Endothelial cell of umbilical vein (primary cell): Measurements from ENCODE around the gene GSG1L. TPM values are rescaled to one million over a fixed set of nuclear protein-coding genes. Genes with fewer than 3 reads are reported as not detected.

ENCODE experiments used
- BruUV-seq: library from RNA; stranded (reverse); fragments of 400-500 nt; replicated peaks from 2 replicates; lab custom pipeline; 2021; lab: Mats Ljungman, UMichigan
- CTCF ChIA-PET: fragments of 300-600, 350-600 bp; sonication (Branson Sonifier 250); formaldehyde crosslinking; loops from one replicate; lab custom pipeline; 2021; ENCODE audit warnings: antibody characterized with exemption, inconsistent platforms; lab: Charles Lee
- POLR2A ChIA-PET: fragments of 300-600, 350-600 bp; sonication (Branson Sonifier 250); formaldehyde crosslinking; loops from one replicate; lab custom pipeline; 2021; ENCODE audit warnings: antibody characterized with exemption, inconsistent platforms; lab: Charles Lee
- DNase-seq: peaks from one replicate; pipeline ENCODE4 v3.0.0-alpha.2; 2011; ENCODE audit warnings: low read depth, low spot score
- FAIRE-seq: peaks from 2 replicates; lab custom pipeline; 2011; peaks lifted over from hg19 to GRCh38; lab: Jason Lieb, UNC
- H2AFZ ChIP-seq: 2 replicates; pipeline ENCODE4 v1.6.0; 2012; ENCODE audit warnings: low read depth, low read length, control low read depth, inconsistent platforms
- H3K27ac ChIP-seq: 2 replicates; pipeline ENCODE4 v1.5.1; 2011; ENCODE audit warnings: low read depth, mild to moderate bottlenecking, control low read depth, low read length, moderate library complexity; ENCODE audit not compliant: insufficient read depth
- H3K27me3 ChIP-seq, 2 experiments: 2 replicates each; pipeline versions ENCODE4 v1.6.0 to v1.6.1; 2011; ENCODE audit warnings: low read length in 2 of 2, mixed read lengths in 1 of 2; ENCODE audit not compliant: control insufficient read depth in 2 of 2, insufficient read depth in 2 of 2
- H3K36me3 ChIP-seq, 2 experiments: 2 replicates in 1 of 2; 3 replicates in 1 of 2; pipeline ENCODE4 v1.5.1; 2011; ENCODE audit warnings: low read length in 2 of 2, mild to moderate bottlenecking in 1 of 2, moderate library complexity in 1 of 2; ENCODE audit not compliant: control insufficient read depth in 2 of 2, insufficient read depth in 2 of 2; ENCODE audit errors: extremely low read depth in 1 of 2
- H3K4me1 ChIP-seq: 3 replicates; pipeline ENCODE4 v1.5.1; 2011; ENCODE audit warnings: mild to moderate bottlenecking, low read length; ENCODE audit not compliant: control insufficient read depth, insufficient read depth; ENCODE audit errors: extremely low read depth
- H3K4me2 ChIP-seq: 2 replicates; pipeline ENCODE4 v1.6.1; 2011; ENCODE audit warnings: low read length, control low read depth, mixed read lengths; ENCODE audit not compliant: insufficient read depth
- H3K4me3 ChIP-seq, 3 experiments: fragments of 200-600 bp in 1 of 3; sonication (generic), shearing (Covaris generic) in 1 of 3; replicated peaks in 1 of 3; 2 replicates each; pipeline ENCODE4 v1.5.1; 2011 to 2016; ENCODE audit warnings: control low read depth in 3 of 3, low read length in 3 of 3, mild to moderate bottlenecking in 2 of 3, inconsistent platforms in 1 of 3, low read depth in 1 of 3, moderate library complexity in 1 of 3; ENCODE audit not compliant: insufficient read depth in 1 of 3
- H3K79me2 ChIP-seq: 2 replicates; pipeline ENCODE4 v1.6.0; 2012; ENCODE audit warnings: low read length, inconsistent platforms; ENCODE audit not compliant: control insufficient read depth, insufficient read depth
- H3K9ac ChIP-seq: replicated peaks from 2 replicates; pipeline ENCODE3; 2011; ENCODE audit warnings: low read length, control low read depth; ENCODE audit not compliant: insufficient read depth; ENCODE audit errors: extremely low read depth
- H3K9me1 ChIP-seq: replicated peaks from 3 replicates; pipeline ENCODE4 v1.6.0; 2011; ENCODE audit warnings: mild to moderate bottlenecking, low read length; ENCODE audit not compliant: control insufficient read depth, insufficient read depth; ENCODE audit errors: extremely low read depth
- H3K9me3 ChIP-seq: replicated peaks from 2 replicates; pipeline ENCODE4 v1.5.1; 2012; ENCODE audit warnings: low read length, inconsistent platforms; ENCODE audit not compliant: control insufficient read depth, insufficient read depth
- H4K20me1 ChIP-seq: replicated peaks from 2 replicates; pipeline ENCODE3; 2011; ENCODE audit warnings: mild to moderate bottlenecking, low read length; ENCODE audit not compliant: control insufficient read depth, insufficient read depth; ENCODE audit errors: extremely low read depth
- EZH2 ChIP-seq: IDR thresholded peaks from 2 replicates; pipeline ENCODE4 v1.6.1; 2012; ENCODE audit warnings: borderline replicate concordance, low read depth, mild to moderate bottlenecking, moderate library complexity, low read length, inconsistent platforms; ENCODE audit not compliant: severe bottlenecking
- FOS ChIP-seq: IDR thresholded peaks from 2 replicates; pipeline ENCODE4 v1.6.1; 2011; ENCODE audit warnings: mild to moderate bottlenecking, low read length, moderate library complexity, borderline replicate concordance; ENCODE audit not compliant: insufficient read depth
- GATA2 ChIP-seq: IDR thresholded peaks from 2 replicates; pipeline ENCODE4 v1.7.0; 2011; ENCODE audit warnings: low read depth, mild to moderate bottlenecking, moderate library complexity, mixed read lengths, low read length; ENCODE audit not compliant: insufficient read length, insufficient read depth
- JUN ChIP-seq: IDR thresholded peaks from 2 replicates; pipeline ENCODE4 v1.6.1; 2011; ENCODE audit warnings: borderline replicate concordance, low read depth; ENCODE audit not compliant: insufficient read length, insufficient read depth
- MYC ChIP-seq: IDR thresholded peaks from one replicate; pipeline ENCODE4 v1.6.1; 2011; ENCODE audit warnings: mild to moderate bottlenecking, low read depth, low read length
- POLR2A ChIP-seq: IDR thresholded peaks from 2 replicates; pipeline ENCODE4 v1.6.1; 2012; ENCODE audit warnings: low read depth, mild to moderate bottlenecking, control low read depth, low read length
- POLR2AphosphoS5 ChIP-seq: IDR thresholded peaks from 2 replicates; pipeline ENCODE4 v1.6.1; 2012; ENCODE audit warnings: low read depth, mild to moderate bottlenecking, control low read depth, low read length, moderate library complexity; ENCODE audit not compliant: insufficient read depth
- dilution Hi-C: fragments of 300-500 bp; cut with MboI; formaldehyde crosslinking; loops from one replicate; pipeline ENCODE4 v1.15.0; 2019; ENCODE audit warnings: low sequenced_read_pairs; ENCODE audit not compliant: extremely low pct_ligation_motif_present
- intact Hi-C: fragments of 100-400 bp; cut with micrococcal nuclease; formaldehyde crosslinking; loops from one replicate; pipeline ENCODE4 v1.10.0; 2022
- polyA plus RNA-seq, 4 experiments: library from polyadenylated mRNA; depleted of rRNA in 3 of 4; stranded (reverse) in 3 of 4; unstranded in 1 of 4; fragments of >200 nt; gene quantifications; 2 replicates each; pipeline versions ENCODE4 v1.2.1 to v1.2.3, GENCODE V29; 2011 to 2012; ENCODE audit warnings: missing spikeins in 1 of 4
- total RNA-seq: library from RNA; stranded (reverse); gene quantifications from 2 replicates; pipeline ENCODE4 v1.2.3, GENCODE V29; 2021
- TF ChIP-seq, protein P1 (sequence below): IDR thresholded peaks from 2 replicates; pipeline ENCODE4 v1.6.1; 2011; ENCODE audit not compliant: insufficient read depth, insufficient read length
- TF ChIP-seq, protein P2 (sequence below), 2 donors: IDR thresholded peaks; 1 replicate in 1 of 2; 2 replicates in 1 of 2; pipeline ENCODE4 v1.5.1; 2011; ENCODE audit warnings: low read length in 2 of 2, mild to moderate bottlenecking in 2 of 2, moderate library complexity in 2 of 2, control low read depth in 1 of 2, inconsistent platforms in 1 of 2, low read depth in 1 of 2; ENCODE audit not compliant: insufficient read depth in 1 of 2; ENCODE audit errors: extremely low read depth in 1 of 2

The GSG1L gene
- total and polyA plus RNA-seq, 2 donors (not counting 3 experiments of a cell fraction or from before 2014, with no cell fraction given), result 0.06 TPM; not detected in 1

DNA sequence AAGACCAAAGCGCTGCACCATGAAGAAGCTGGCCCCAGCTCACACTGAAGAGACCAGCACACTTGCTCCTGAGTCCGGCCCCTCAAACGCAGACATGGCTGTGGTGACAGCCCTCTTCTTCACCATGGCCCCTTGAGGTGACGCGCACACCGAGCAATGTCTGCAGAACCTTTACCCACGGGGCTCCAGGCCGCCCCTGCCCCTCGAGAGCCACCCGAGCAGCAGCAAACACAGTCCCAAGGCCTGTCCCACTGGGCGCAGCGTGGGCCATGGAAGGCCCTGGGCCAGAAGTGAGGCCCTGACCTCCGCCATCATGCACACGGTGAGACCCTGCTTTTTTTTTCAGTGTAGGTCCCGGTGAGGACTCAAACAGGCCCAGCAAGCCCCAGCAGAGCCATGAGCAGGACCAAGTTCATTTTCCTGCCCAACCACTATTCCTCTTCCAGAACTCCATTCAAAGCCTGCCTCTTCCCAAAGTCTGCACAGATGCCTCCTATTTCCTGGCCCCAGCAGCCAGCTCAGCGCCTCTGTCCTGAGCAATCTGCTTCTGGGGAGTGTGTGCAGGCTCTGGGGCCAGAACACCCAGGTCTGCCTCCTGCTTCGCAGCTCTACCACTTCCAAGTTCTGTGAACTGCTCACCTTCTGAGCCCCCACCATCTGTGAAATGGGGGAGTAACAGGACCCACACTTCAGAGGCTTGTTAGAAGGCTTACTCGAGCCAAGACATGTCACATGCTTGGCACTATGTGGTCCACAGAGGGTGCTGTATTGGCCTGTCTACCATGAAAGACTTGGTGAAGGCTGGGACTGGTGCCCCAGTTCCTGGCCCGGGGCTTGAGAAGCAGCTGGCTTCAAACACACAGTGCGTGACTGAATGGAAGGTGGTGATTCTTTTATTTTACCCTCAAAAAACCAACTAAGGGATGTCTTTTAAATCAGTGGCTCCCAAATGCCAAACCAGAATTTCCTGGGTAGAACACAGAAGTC is 35.7 kb upstream of the GSG1L start:
- Histone ChIP-seq H3K9me3 (no peaks in the 10 kb centered on the region), H3K4me2 (no peak overlapping the region), H3K9ac (no peak overlapping the region), H3K27ac (no peak overlapping the region), H3K9me1 (no peaks in the 10 kb centered on the region), H3K4me3 (no peak overlapping the region), H3K4me1 (no peaks in the 10 kb centered on the region), H4K20me1 (no peaks in the 10 kb centered on the region), H3K27me3 (no peaks in the 10 kb centered on the region), H3K36me3 (peaks cover 11 to 58% of the 10 kb centered on the region in 2 experiments), H3K79me2 (no peaks in the 10 kb centered on the region), H2AFZ (no peak overlapping the region)
- ChIA-PET CTCF (interaction anchor here (0.9 kb wide), 1 partner anchor 10 kb away, joined by 3 read pairs; no protein-coding TSS in a partner anchor), POLR2A (no interaction called here)
- TF ChIP-seq EZH2 (no peak), FOS (no peak), POLR2A (no peak), JUN (no peak), POLR2AphosphoS5 (no peak), MYC (no peak), GATA2 (no peak)
- TF ChIP-seq, protein P1, sequence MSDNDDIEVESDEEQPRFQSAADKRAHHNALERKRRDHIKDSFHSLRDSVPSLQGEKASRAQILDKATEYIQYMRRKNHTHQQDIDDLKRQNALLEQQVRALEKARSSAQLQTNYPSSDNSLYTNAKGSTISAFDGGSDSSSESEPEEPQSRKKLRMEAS, result no peak
- TF ChIP-seq, protein P2, sequence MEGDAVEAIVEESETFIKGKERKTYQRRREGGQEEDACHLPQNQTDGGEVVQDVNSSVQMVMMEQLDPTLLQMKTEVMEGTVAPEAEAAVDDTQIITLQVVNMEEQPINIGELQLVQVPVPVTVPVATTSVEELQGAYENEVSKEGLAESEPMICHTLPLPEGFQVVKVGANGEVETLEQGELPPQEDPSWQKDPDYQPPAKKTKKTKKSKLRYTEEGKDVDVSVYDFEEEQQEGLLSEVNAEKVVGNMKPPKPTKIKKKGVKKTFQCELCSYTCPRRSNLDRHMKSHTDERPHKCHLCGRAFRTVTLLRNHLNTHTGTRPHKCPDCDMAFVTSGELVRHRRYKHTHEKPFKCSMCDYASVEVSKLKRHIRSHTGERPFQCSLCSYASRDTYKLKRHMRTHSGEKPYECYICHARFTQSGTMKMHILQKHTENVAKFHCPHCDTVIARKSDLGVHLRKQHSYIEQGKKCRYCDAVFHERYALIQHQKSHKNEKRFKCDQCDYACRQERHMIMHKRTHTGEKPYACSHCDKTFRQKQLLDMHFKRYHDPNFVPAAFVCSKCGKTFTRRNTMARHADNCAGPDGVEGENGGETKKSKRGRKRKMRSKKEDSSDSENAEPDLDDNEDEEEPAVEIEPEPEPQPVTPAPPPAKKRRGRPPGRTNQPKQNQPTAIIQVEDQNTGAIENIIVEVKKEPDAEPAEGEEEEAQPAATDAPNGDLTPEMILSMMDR (IDR thresholded peaks at IDR 0.05; ENCODE audit: extremely low read depth in 1 of 2, insufficient read depth in 1 of 2, low read depth in 1 of 2, low read length in 2 of 2), result no peak
- intact Hi-C loops, result no loop called here
- DNase-seq (no peak), FAIRE-seq (no peak)
- BruUV-seq, result no TSS peak
- dilution Hi-C loops, result no loop called here
